Panc1 (cell line): ENCODE measurements around the gene KIRREL3.

Experiments used
- CTCF ChIP-seq: fragments of 450-650 bp; IDR thresholded peaks from 2 replicates; pipeline ENCODE4 v1.5.1; 2017; ENCODE audit warnings: mild to moderate bottlenecking
- POLR2AphosphoS5 ChIP-seq: IDR thresholded peaks from 2 replicates; pipeline ENCODE4 v1.6.1; 2012; ENCODE audit warnings: mild to moderate bottlenecking, low read depth, low read length, moderate library complexity

- TF ChIP-seq CTCF, result no peak
- no peak for TF ChIP-seq POLR2AphosphoS5
Measured at GRCh38 chr11:126722956-126723664, 277.5 kb downstream of the KIRREL3 start.
